Neuronal stem cell (in vitro differentiated cells): ENCODE data around the gene HMX3. TPM values are rescaled to one million over a fixed set of nuclear protein-coding genes. Genes with fewer than 3 reads are reported as not detected.

ENCODE experiments used
- DNase-seq: peaks from one replicate; pipeline ENCODE4 v3.0.0-alpha.2; 2013; ENCODE audit warnings: low spot score
- H2AFZ ChIP-seq: one replicate; pipeline ENCODE4 v1.6.1; 2013; ENCODE audit warnings: mild to moderate bottlenecking, low read length, inconsistent platforms
- H2AK5ac ChIP-seq: 2 replicates; pipeline ENCODE4 v1.6.1; 2013; ENCODE audit warnings: low read depth, mild to moderate bottlenecking, inconsistent platforms, low read length, moderate library complexity, mixed read lengths
- H2BK120ac ChIP-seq: 2 replicates; pipeline ENCODE4 v1.6.1; 2013; ENCODE audit warnings: low read depth, mild to moderate bottlenecking, inconsistent platforms, low read length, moderate library complexity, mixed read lengths
- H2BK12ac ChIP-seq: one replicate; pipeline ENCODE4 v1.6.1; 2013; ENCODE audit warnings: low read length, inconsistent platforms
- H2BK15ac ChIP-seq: 2 replicates; pipeline ENCODE4 v1.6.1; 2013; ENCODE audit warnings: mild to moderate bottlenecking, low read length, inconsistent platforms, mixed read lengths
- H2BK5ac ChIP-seq: one replicate; pipeline ENCODE4 v1.6.1; 2013; ENCODE audit warnings: inconsistent platforms, mild to moderate bottlenecking, low read length, moderate library complexity
- H3K14ac ChIP-seq: one replicate; pipeline ENCODE4 v1.6.1; 2013; ENCODE audit warnings: low read length, inconsistent platforms
- H3K18ac ChIP-seq: 2 replicates; pipeline ENCODE4 v1.6.1; 2013; ENCODE audit warnings: low read length, inconsistent platforms
- H3K23ac ChIP-seq: 2 replicates; pipeline ENCODE4 v1.6.1; 2013; ENCODE audit warnings: low read depth, mild to moderate bottlenecking, mixed read lengths, low read length, inconsistent platforms; ENCODE audit not compliant: poor library complexity
- H3K27ac ChIP-seq: replicated peaks from 3 replicates; pipeline ENCODE4 v1.5.1; 2013; ENCODE audit warnings: low read length, inconsistent platforms
- H3K27me3 ChIP-seq, 3 experiments: 2 replicates each; pipeline ENCODE4 v1.6.1; 2013; ENCODE audit warnings: low read length in 3 of 3, mild to moderate bottlenecking in 2 of 3, inconsistent platforms in 1 of 3, low read depth in 1 of 3, mixed read lengths in 1 of 3, moderate library complexity in 1 of 3; ENCODE audit not compliant: control insufficient read depth in 3 of 3, insufficient read depth in 3 of 3
- H3K36me3 ChIP-seq, 2 donors: replicated peaks in 1 of 2; 2 replicates each; pipeline ENCODE4 v1.6.1; 2013; ENCODE audit warnings: low read length in 2 of 2; ENCODE audit not compliant: control insufficient read depth in 2 of 2, insufficient read depth in 2 of 2
- H3K4ac ChIP-seq: 2 replicates; pipeline ENCODE4 v1.6.1; 2013; ENCODE audit warnings: inconsistent platforms, mild to moderate bottlenecking, low read length, moderate library complexity
- H3K4me1 ChIP-seq, 2 donors: 1 replicate in 1 of 2; 2 replicates in 1 of 2; pipeline ENCODE4 v1.6.1; 2013; ENCODE audit warnings: low read length in 2 of 2, low read depth in 1 of 2; ENCODE audit not compliant: control insufficient read depth in 2 of 2, insufficient read depth in 1 of 2
- H3K4me2 ChIP-seq: one replicate; pipeline ENCODE4 v1.6.1; 2013; ENCODE audit warnings: mild to moderate bottlenecking, low read length, inconsistent platforms; ENCODE audit not compliant: insufficient read depth, poor library complexity, severe bottlenecking
- H3K4me3 ChIP-seq, 2 donors: 2 replicates each; pipeline ENCODE4 v1.5.1; 2013; ENCODE audit warnings: low read length in 2 of 2, mild to moderate bottlenecking in 2 of 2, inconsistent platforms in 1 of 2, moderate library complexity in 1 of 2
- H3K79me1 ChIP-seq: one replicate; pipeline ENCODE4 v1.6.1; 2013; ENCODE audit warnings: low read depth, mild to moderate bottlenecking, inconsistent platforms, low read length, moderate library complexity
- H3K9ac ChIP-seq: one replicate; pipeline ENCODE4 v1.6.1; 2013; ENCODE audit warnings: mild to moderate bottlenecking, low read depth, low read length, inconsistent platforms; ENCODE audit not compliant: poor library complexity
- H3K9me3 ChIP-seq, 2 donors: replicated peaks in 1 of 2; 2 replicates each; pipeline versions ENCODE3 to v1.6.1; 2013; ENCODE audit warnings: low read length in 2 of 2, mild to moderate bottlenecking in 2 of 2, inconsistent platforms in 1 of 2, low read depth in 1 of 2, mixed read lengths in 1 of 2, moderate library complexity in 1 of 2; ENCODE audit not compliant: control insufficient read depth in 2 of 2, insufficient read depth in 1 of 2
- H4K8ac ChIP-seq: one replicate; pipeline ENCODE4 v1.6.1; 2013; ENCODE audit warnings: low read depth, mild to moderate bottlenecking, inconsistent platforms, low read length, moderate library complexity
- H4K91ac ChIP-seq: one replicate; pipeline ENCODE4 v1.6.1; 2013; ENCODE audit warnings: low read length, low read depth, mild to moderate bottlenecking, inconsistent platforms; ENCODE audit not compliant: poor library complexity
- WGBS, 2 donors: extraction: QIAGEN DNeasy Blood & Tissue Kit; methylation state at CpG; one replicate each; pipeline ENCODE4 v1.1.7; 2013; ENCODE audit warnings: missing lambda C conversion rate in 2 of 2, mixed read lengths in 1 of 2; ENCODE audit not compliant: insufficient read length in 2 of 2, insufficient replicate concordance in 1 of 2; ENCODE audit errors: extremely low coverage in 2 of 2; 5-methylcytosine and 5-hydroxymethylcytosine counted together
- polyA plus RNA-seq, 2 experiments: library from polyadenylated mRNA; stranded (reverse); fragments of 200-250 nt; gene quantifications; one replicate each; pipeline ENCODE4 v1.2.3, GENCODE V29; 2013

The HMX3 gene
- not detected for polyA plus RNA-seq (2013, experiment 1 of 2)
- polyA plus RNA-seq (2013, experiment 2 of 2): not detected

GRCh38 chr10:123135415-123136141 lies at the start of gene HMX3:
Gene HMX3 (plus strand): TSS chr10:123135970. CDS start chr10:123136051, 81 bp downstream.
- Histone ChIP-seq H2BK15ac (peak within 1 kb of the TSS; percentile 41), H3K4me2 (peak within 1 kb of the TSS; percentile 65), H3K27me3 (peaks cover 46 to 98% (median 94%) of the 10 kb centered on the region in 3 experiments), H3K14ac (no peak within 1 kb of the TSS), H3K9me3 (no peaks in the 10 kb centered on the region), H4K91ac (no peak within 1 kb of the TSS), H3K9ac (peak within 1 kb of the TSS; percentile 24), H3K79me1 (no peaks in the 10 kb centered on the region), H2BK12ac (no peak within 1 kb of the TSS), H2BK5ac (no peak within 1 kb of the TSS), H3K4me3 (peak within 1 kb of the TSS; percentile 7 to 56), H3K27ac (no peak within 1 kb of the TSS), H3K4me1 (peaks cover 11 to 13% of the 10 kb centered on the region in 2 donors), H3K4ac (peak within 1 kb of the TSS; percentile 42), H2AFZ (peak within 1 kb of the TSS; percentile 85), H2AK5ac (peak within 1 kb of the TSS; percentile 49), H2BK120ac (no peak within 1 kb of the TSS), H3K18ac (peak within 1 kb of the TSS; percentile 80), H3K36me3 (no peaks in the 10 kb centered on the region), H3K23ac (peak within 1 kb of the TSS; percentile 86), H4K8ac (no peak within 1 kb of the TSS)
- no CpG with 5 or more reads among the region's 76 CpGs for WGBS, 2 donors
- DNase-seq: no peak

GRCh38 chr10:123086281-123086680 lies 49.5 kb upstream of the HMX3 start:
- H2AK5ac ChIP-seq: no peak overlapping the region
- H4K91ac ChIP-seq: no peak overlapping the region
- no peak overlapping the region for H2BK5ac ChIP-seq
- H2BK15ac ChIP-seq: no peak overlapping the region
- no peak overlapping the region for H2AFZ ChIP-seq
- H3K14ac ChIP-seq: no peak overlapping the region
- peaks cover 0 to 1% of the 10 kb centered on the region in 2 donors for H3K9me3 ChIP-seq
- no peak overlapping the region for H4K8ac ChIP-seq
- H3K18ac ChIP-seq: no peak overlapping the region
- no peak overlapping the region for H3K23ac ChIP-seq
- no peak overlapping the region for H3K4me3 ChIP-seq
- WGBS, 2 donors: 99 to 100% methylated on average over 5 of the region's 7 CpGs
- no peak overlapping the region for H3K4me2 ChIP-seq
- H3K4ac ChIP-seq: no peak overlapping the region
- no peak overlapping the region for H2BK120ac ChIP-seq
- no peaks in the 10 kb centered on the region for H3K79me1 ChIP-seq
- no peak for DNase-seq
- no peak overlapping the region for H3K27ac ChIP-seq
- no peaks in the 10 kb centered on the region for H3K36me3 ChIP-seq
- no peak overlapping the region for H3K9ac ChIP-seq
- H3K4me1 ChIP-seq: peaks cover 0 to 5% of the 10 kb centered on the region in 2 donors
- no peak overlapping the region for H2BK12ac ChIP-seq
- peaks cover 0 to 14% (median 2%) of the 10 kb centered on the region in 3 experiments for H3K27me3 ChIP-seq

GRCh38 chr10:123087348-123087747 lies 48.4 kb upstream of the HMX3 start:
- H3K27me3 ChIP-seq: peaks cover 0 to 23% (median 2%) of the 10 kb centered on the region in 3 experiments
- WGBS, 2 donors: no CpG with 5 or more reads among the region's 4 CpGs
- DNase-seq: no peak

GRCh38 chr10:123087786-123088185 lies 48.0 kb upstream of the HMX3 start:
- Histone ChIP-seq H2BK12ac (no peak overlapping the region), H3K36me3 (no peaks in the 10 kb centered on the region), H3K4me3 (no peak overlapping the region), H4K8ac (no peak overlapping the region), H3K4ac (no peak overlapping the region), H3K14ac (no peak overlapping the region), H2BK5ac (no peak overlapping the region), H3K18ac (no peak overlapping the region), H3K4me2 (no peak overlapping the region), H2BK120ac (no peak overlapping the region), H2BK15ac (no peak overlapping the region), H4K91ac (no peak overlapping the region), H3K27ac (no peak overlapping the region), H3K9ac (no peak overlapping the region), H3K9me3 (peaks cover 0 to 1% of the 10 kb centered on the region in 2 donors), H3K4me1 (peaks cover 0 to 5% of the 10 kb centered on the region in 2 donors), H3K27me3 (peaks cover 0 to 25% (median 2%) of the 10 kb centered on the region in 3 experiments), H3K23ac (no peak overlapping the region), H3K79me1 (no peaks in the 10 kb centered on the region), H2AFZ (no peak overlapping the region), H2AK5ac (no peak overlapping the region)
- WGBS, 2 donors: no CpG with 5 or more reads among the region's 3 CpGs
- DNase-seq: no peak

More at GRCh38 chr10:123087348-123087747, 48.4 kb upstream of the HMX3 start:
- Histone ChIP-seq H2BK15ac (no peak overlapping the region), H3K4me3 (no peak overlapping the region), H2BK120ac (no peak overlapping the region), H3K18ac (no peak overlapping the region), H3K9ac (no peak overlapping the region), H3K4ac (no peak overlapping the region), H2AFZ (no peak overlapping the region), H3K23ac (no peak overlapping the region), H3K27ac (no peak overlapping the region), H2AK5ac (no peak overlapping the region), H3K36me3 (no peaks in the 10 kb centered on the region), H2BK5ac (no peak overlapping the region), H3K9me3 (peaks cover 0 to 1% of the 10 kb centered on the region in 2 donors), H3K79me1 (no peaks in the 10 kb centered on the region), H3K14ac (no peak overlapping the region), H3K4me1 (peaks cover 0 to 5% of the 10 kb centered on the region in 2 donors), H3K4me2 (no peak overlapping the region), H4K8ac (no peak overlapping the region), H2BK12ac (no peak overlapping the region), H4K91ac (no peak overlapping the region)
